Liver (tissue), 9 donors: ENCODE results near the gene CFAP69. TPM values are rescaled to one million over a fixed set of nuclear protein-coding genes. Genes with fewer than 3 reads are reported as not detected.

Experiments
- DNase-seq: peaks from one replicate; pipeline ENCODE4 v3.0.0-alpha.2; 2017; ENCODE audit warnings: low spot score
- H3K27ac ChIP-seq, 2 donors: one replicate each; pipeline ENCODE4 v1.7.0; 2013; ENCODE audit warnings: inconsistent platforms in 2 of 2, low read length in 2 of 2, control low read depth in 1 of 2, low read depth in 1 of 2, mild to moderate bottlenecking in 1 of 2
- H3K27me3 ChIP-seq, 4 donors: one replicate each; pipeline versions ENCODE4 v1.6.1 to v1.7.0; 2013; ENCODE audit warnings: low read length in 3 of 4, inconsistent platforms in 1 of 4, mild to moderate bottlenecking in 1 of 4, moderate library complexity in 1 of 4; ENCODE audit not compliant: control insufficient read depth in 4 of 4, insufficient read depth in 4 of 4
- H3K36me3 ChIP-seq, 4 donors: one replicate each; pipeline versions ENCODE4 v1.6.1 to v1.7.0; 2013; ENCODE audit warnings: low read length in 3 of 4, mild to moderate bottlenecking in 3 of 4, low read depth in 1 of 4, moderate library complexity in 1 of 4; ENCODE audit not compliant: control insufficient read depth in 4 of 4, insufficient read depth in 3 of 4
- H3K4me1 ChIP-seq, 4 donors: one replicate each; pipeline versions ENCODE4 v1.6.1 to v1.7.0; 2013; ENCODE audit warnings: low read length in 3 of 4, mild to moderate bottlenecking in 3 of 4, moderate library complexity in 1 of 4; ENCODE audit not compliant: control insufficient read depth in 4 of 4, insufficient read depth in 4 of 4
- H3K4me3 ChIP-seq, 3 donors: one replicate each; pipeline versions ENCODE4 v1.6.1 to v1.7.0; 2013; ENCODE audit warnings: low read length in 3 of 3, control low read depth in 1 of 3, low read depth in 1 of 3, mild to moderate bottlenecking in 1 of 3
- H3K9ac ChIP-seq, 2 donors: one replicate each; pipeline ENCODE4 v1.7.0; 2013; ENCODE audit warnings: low read length in 2 of 2, mild to moderate bottlenecking in 2 of 2, moderate library complexity in 2 of 2, control low read depth in 1 of 2, low read depth in 1 of 2
- H3K9me3 ChIP-seq, 4 donors: one replicate each; pipeline versions ENCODE4 v1.6.1 to v1.7.0; 2013; ENCODE audit warnings: low read length in 3 of 4; ENCODE audit not compliant: control insufficient read depth in 4 of 4
- EGR1 ChIP-seq, 2 donors: IDR thresholded peaks; 2 replicates each; pipeline ENCODE4 v1.6.1; 2016 to 2018; ENCODE audit warnings: antibody characterized with exemption in 2 of 2, low read depth in 2 of 2
- FOXA1 ChIP-seq: IDR thresholded peaks from 2 replicates; pipeline ENCODE4 v1.6.1; 2016; ENCODE audit warnings: antibody characterized with exemption
- FOXA2 ChIP-seq: IDR thresholded peaks from 2 replicates; pipeline ENCODE4 v1.6.1; 2016; ENCODE audit warnings: antibody characterized with exemption
- GABPA ChIP-seq, 2 donors: IDR thresholded peaks in 1 of 2; conservative IDR thresholded peaks in 1 of 2; 2 replicates each; pipeline ENCODE4 v1.6.1; 2016; ENCODE audit warnings: antibody characterized with exemption in 2 of 2, mild to moderate bottlenecking in 1 of 2, moderate library complexity in 1 of 2
- HNF4A ChIP-seq, 2 donors: conservative IDR thresholded peaks; 2 replicates each; pipeline ENCODE4 v1.6.1; 2016; ENCODE audit warnings: antibody characterized with exemption in 2 of 2, mild to moderate bottlenecking in 2 of 2
- HNF4G ChIP-seq: IDR thresholded peaks from 2 replicates; pipeline ENCODE4 v1.6.1; 2016; ENCODE audit warnings: antibody characterized with exemption
- JUND ChIP-seq, 2 donors: IDR thresholded peaks; 2 replicates each; pipeline ENCODE4 v1.6.1; 2016; ENCODE audit warnings: antibody characterized with exemption in 2 of 2
- NR2F2 ChIP-seq: IDR thresholded peaks from 2 replicates; pipeline ENCODE4 v1.6.1; 2016; ENCODE audit warnings: antibody characterized with exemption
- RAD21 ChIP-seq, 2 donors: IDR thresholded peaks; 2 replicates each; pipeline ENCODE4 v1.6.1; 2016; ENCODE audit warnings: antibody characterized with exemption in 2 of 2, mild to moderate bottlenecking in 2 of 2
- RXRA ChIP-seq, 2 donors: IDR thresholded peaks; 2 replicates each; pipeline ENCODE4 v1.6.1; 2017 to 2018; ENCODE audit warnings: antibody characterized with exemption in 2 of 2, mild to moderate bottlenecking in 1 of 2
- SP1 ChIP-seq: IDR thresholded peaks from 2 replicates; pipeline ENCODE4 v1.6.1; 2018; ENCODE audit warnings: antibody characterized with exemption, mild to moderate bottlenecking
- TAF1 ChIP-seq: conservative IDR thresholded peaks from 2 replicates; pipeline ENCODE4 v1.6.1; 2016; ENCODE audit warnings: antibody characterized with exemption, mild to moderate bottlenecking
- YY1 ChIP-seq: IDR thresholded peaks from 2 replicates; pipeline ENCODE4 v1.6.1; 2016; ENCODE audit warnings: antibody characterized with exemption, mild to moderate bottlenecking
- WGBS: extraction: QIAGEN DNeasy Blood & Tissue Kit; methylation state at CpG from one replicate; pipeline ENCODE4 v1.1.7; 2013; 5-methylcytosine and 5-hydroxymethylcytosine counted together
- polyA plus RNA-seq, 2 donors: library from polyadenylated mRNA; stranded (reverse) in 1 of 2; unstranded in 1 of 2; fragments of 200-250 nt in 1 of 2; fragments of >200 nt in 1 of 2; fragmentation: Nextera tagmentation in 1 of 2; extraction: Ambion mirVana in 1 of 2; gene quantifications; one replicate each; pipeline versions ENCODE4 v1.2.1 to v1.2.3, GENCODE V29; 2013 to 2015
- total RNA-seq, 2 donors: library from RNA; depleted of rRNA; stranded (reverse); fragments of >200 nt; gene quantifications; one replicate each; pipeline ENCODE4 v1.2.3, GENCODE V29; 2014
- TF ChIP-seq, protein P1 (sequence below): fragments of 150-350 bp; IDR thresholded peaks from 2 replicates; pipeline ENCODE4 v1.5.1; 2017; ENCODE audit warnings: improper control_type of control experiment, low read depth, low read length; ENCODE audit not compliant: missing input control
- TF ChIP-seq, protein P2 (sequence below): IDR thresholded peaks from 2 replicates; pipeline ENCODE4 v1.6.1; 2016; ENCODE audit warnings: antibody characterized with exemption, mild to moderate bottlenecking
- TF ChIP-seq, protein P3 (sequence below): IDR thresholded peaks from 2 replicates; pipeline ENCODE4 v1.6.1; 2016; ENCODE audit warnings: antibody characterized with exemption
- TF ChIP-seq, protein P4 (sequence below): IDR thresholded peaks from 2 replicates; pipeline ENCODE4 v1.6.1; 2016; ENCODE audit warnings: antibody characterized with exemption
- TF ChIP-seq, protein P5 (sequence below): IDR thresholded peaks from 2 replicates; pipeline ENCODE4 v1.6.1; 2016; ENCODE audit warnings: antibody characterized with exemption
- donor health status: healthy.
- donor health status: healthy.
- donor health status: healthy.
- donor health status: healthy.
- donor health status: healthy.

Gene CFAP69
- total and polyA plus RNA-seq, 4 donors = 1.2 to 11.7 (median 4.1) TPM

DNA sequence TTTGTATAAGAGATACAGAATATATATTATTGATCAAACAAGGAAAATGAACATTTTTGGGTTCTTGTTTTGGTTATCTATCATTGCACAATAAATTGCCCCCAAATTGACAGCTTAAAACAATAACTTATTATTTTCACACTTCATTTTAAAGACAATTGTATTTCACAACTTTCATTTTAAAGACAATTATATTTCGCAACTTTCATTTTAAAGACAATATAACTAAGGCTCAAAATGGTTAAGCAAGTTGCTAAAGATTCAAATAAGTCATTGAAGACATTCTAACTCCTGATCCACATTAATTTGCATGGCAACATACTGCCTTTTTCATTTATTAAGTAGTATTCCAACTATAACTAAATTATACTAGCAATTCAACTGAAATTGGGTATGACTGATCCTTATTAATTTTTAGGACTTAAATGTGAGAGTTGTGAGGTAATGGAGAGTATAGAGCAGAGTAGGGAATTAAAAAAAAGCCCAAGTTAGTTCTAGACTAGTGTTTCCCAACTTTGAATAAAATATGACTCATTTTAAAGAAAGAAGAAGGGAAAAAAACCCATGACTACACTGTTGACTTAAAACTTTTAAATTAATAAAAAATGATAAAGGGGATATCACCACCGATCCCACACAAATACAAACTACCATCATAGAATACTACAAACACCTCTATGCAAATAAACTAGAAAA lies 43.3 kb upstream of the CFAP69 start:
- no peaks in the 10 kb centered on the region for H3K9me3 ChIP-seq
- H3K36me3 ChIP-seq = no peaks in the 10 kb centered on the region
- H3K4me3 ChIP-seq = no peak overlapping the region
- no peaks in the 10 kb centered on the region for H3K4me1 ChIP-seq
- H3K27me3 ChIP-seq = no peaks in the 10 kb centered on the region
- DNase-seq = no peak
- H3K27ac ChIP-seq = no peak overlapping the region
- no peak overlapping the region for H3K9ac ChIP-seq
- 95% methylated on average over 2 of the region's 2 CpGs for WGBS
- TF ChIP-seq, protein P1, sequence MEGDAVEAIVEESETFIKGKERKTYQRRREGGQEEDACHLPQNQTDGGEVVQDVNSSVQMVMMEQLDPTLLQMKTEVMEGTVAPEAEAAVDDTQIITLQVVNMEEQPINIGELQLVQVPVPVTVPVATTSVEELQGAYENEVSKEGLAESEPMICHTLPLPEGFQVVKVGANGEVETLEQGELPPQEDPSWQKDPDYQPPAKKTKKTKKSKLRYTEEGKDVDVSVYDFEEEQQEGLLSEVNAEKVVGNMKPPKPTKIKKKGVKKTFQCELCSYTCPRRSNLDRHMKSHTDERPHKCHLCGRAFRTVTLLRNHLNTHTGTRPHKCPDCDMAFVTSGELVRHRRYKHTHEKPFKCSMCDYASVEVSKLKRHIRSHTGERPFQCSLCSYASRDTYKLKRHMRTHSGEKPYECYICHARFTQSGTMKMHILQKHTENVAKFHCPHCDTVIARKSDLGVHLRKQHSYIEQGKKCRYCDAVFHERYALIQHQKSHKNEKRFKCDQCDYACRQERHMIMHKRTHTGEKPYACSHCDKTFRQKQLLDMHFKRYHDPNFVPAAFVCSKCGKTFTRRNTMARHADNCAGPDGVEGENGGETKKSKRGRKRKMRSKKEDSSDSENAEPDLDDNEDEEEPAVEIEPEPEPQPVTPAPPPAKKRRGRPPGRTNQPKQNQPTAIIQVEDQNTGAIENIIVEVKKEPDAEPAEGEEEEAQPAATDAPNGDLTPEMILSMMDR = no peak
- no peak for TF ChIP-seq RAD21 (IDR thresholded peaks at IDR 0.05)
- TF ChIP-seq SP1 = no peak
- TF ChIP-seq, protein P2, sequence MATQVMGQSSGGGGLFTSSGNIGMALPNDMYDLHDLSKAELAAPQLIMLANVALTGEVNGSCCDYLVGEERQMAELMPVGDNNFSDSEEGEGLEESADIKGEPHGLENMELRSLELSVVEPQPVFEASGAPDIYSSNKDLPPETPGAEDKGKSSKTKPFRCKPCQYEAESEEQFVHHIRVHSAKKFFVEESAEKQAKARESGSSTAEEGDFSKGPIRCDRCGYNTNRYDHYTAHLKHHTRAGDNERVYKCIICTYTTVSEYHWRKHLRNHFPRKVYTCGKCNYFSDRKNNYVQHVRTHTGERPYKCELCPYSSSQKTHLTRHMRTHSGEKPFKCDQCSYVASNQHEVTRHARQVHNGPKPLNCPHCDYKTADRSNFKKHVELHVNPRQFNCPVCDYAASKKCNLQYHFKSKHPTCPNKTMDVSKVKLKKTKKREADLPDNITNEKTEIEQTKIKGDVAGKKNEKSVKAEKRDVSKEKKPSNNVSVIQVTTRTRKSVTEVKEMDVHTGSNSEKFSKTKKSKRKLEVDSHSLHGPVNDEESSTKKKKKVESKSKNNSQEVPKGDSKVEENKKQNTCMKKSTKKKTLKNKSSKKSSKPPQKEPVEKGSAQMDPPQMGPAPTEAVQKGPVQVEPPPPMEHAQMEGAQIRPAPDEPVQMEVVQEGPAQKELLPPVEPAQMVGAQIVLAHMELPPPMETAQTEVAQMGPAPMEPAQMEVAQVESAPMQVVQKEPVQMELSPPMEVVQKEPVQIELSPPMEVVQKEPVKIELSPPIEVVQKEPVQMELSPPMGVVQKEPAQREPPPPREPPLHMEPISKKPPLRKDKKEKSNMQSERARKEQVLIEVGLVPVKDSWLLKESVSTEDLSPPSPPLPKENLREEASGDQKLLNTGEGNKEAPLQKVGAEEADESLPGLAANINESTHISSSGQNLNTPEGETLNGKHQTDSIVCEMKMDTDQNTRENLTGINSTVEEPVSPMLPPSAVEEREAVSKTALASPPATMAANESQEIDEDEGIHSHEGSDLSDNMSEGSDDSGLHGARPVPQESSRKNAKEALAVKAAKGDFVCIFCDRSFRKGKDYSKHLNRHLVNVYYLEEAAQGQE = no peak
- TF ChIP-seq GABPA (IDR thresholded peaks at IDR 0.05 in 1 of 2, conservative IDR thresholded peaks at IDR 0.05 in 1 of 2) = no peak
- TF ChIP-seq EGR1 (IDR thresholded peaks at IDR 0.05; ENCODE audit: low read depth in 2 of 2) = no peak
- no peak for TF ChIP-seq YY1
- no peak for TF ChIP-seq FOXA1
- TF ChIP-seq, protein P3, sequence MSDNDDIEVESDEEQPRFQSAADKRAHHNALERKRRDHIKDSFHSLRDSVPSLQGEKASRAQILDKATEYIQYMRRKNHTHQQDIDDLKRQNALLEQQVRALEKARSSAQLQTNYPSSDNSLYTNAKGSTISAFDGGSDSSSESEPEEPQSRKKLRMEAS = no peak
- no peak for TF ChIP-seq JUND (IDR thresholded peaks at IDR 0.05)
- TF ChIP-seq, protein P4, sequence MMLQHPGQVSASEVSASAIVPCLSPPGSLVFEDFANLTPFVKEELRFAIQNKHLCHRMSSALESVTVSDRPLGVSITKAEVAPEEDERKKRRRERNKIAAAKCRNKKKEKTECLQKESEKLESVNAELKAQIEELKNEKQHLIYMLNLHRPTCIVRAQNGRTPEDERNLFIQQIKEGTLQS = no peak
- no peak for TF ChIP-seq HNF4G
- TF ChIP-seq RXRA (IDR thresholded peaks at IDR 0.05) = no peak
- TF ChIP-seq NR2F2 = no peak
- TF ChIP-seq TAF1 = no peak
- TF ChIP-seq, protein P5, sequence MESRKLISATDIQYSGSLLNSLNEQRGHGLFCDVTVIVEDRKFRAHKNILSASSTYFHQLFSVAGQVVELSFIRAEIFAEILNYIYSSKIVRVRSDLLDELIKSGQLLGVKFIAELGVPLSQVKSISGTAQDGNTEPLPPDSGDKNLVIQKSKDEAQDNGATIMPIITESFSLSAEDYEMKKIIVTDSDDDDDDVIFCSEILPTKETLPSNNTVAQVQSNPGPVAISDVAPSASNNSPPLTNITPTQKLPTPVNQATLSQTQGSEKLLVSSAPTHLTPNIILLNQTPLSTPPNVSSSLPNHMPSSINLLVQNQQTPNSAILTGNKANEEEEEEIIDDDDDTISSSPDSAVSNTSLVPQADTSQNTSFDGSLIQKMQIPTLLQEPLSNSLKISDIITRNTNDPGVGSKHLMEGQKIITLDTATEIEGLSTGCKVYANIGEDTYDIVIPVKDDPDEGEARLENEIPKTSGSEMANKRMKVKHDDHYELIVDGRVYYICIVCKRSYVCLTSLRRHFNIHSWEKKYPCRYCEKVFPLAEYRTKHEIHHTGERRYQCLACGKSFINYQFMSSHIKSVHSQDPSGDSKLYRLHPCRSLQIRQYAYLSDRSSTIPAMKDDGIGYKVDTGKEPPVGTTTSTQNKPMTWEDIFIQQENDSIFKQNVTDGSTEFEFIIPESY = no peak
- no peak for TF ChIP-seq FOXA2
- no peak for TF ChIP-seq HNF4A (conservative IDR thresholded peaks at IDR 0.05)
